Measurements from ENCODE around the gene KRTAP15-1.

The KRTAP15-1 gene

GRCh38 chr21:30487336-30487735 lies 47.3 kb downstream of the KRTAP15-1 start, which contains the start of gene KRTAP19-2:
TSS of gene KRTAP19-2 (minus strand) at chr21:30487436. CDS start at chr21:30487348, 88 bp downstream.
- TF ChIP-seq CTCF (IDR thresholded peaks at IDR 0.05), result no peak

Measured in LNCAP (cell line).